ENCODE measurements around the gene RPS24.
"Not testable (repeated sequence)": the region's sequence is repeated elsewhere in the genome, so short reads cannot be mapped to it uniquely, and the experiment has no call there.

The RPS24 gene

DNA sequence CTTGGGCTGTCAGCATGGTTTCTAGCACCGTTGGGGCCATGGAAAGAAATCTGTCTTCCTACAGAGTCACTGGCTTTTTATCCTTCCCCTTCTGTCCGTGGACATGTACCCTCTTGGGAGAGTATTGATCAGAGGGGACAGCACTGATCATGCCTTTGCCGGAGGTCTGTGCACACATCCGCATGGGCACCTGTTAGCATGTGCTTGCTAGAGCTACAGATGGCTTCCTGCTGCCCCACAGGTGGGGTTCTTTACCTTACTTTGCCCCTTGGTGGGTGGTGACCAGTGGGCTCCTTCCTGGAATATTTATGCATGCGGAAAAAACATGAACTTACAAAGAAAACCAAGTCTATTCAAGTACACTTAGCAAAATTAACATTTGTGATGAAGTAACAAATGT is 24.9 kb downstream of the RPS24 start:
- no peak for DNase-seq

DNA sequence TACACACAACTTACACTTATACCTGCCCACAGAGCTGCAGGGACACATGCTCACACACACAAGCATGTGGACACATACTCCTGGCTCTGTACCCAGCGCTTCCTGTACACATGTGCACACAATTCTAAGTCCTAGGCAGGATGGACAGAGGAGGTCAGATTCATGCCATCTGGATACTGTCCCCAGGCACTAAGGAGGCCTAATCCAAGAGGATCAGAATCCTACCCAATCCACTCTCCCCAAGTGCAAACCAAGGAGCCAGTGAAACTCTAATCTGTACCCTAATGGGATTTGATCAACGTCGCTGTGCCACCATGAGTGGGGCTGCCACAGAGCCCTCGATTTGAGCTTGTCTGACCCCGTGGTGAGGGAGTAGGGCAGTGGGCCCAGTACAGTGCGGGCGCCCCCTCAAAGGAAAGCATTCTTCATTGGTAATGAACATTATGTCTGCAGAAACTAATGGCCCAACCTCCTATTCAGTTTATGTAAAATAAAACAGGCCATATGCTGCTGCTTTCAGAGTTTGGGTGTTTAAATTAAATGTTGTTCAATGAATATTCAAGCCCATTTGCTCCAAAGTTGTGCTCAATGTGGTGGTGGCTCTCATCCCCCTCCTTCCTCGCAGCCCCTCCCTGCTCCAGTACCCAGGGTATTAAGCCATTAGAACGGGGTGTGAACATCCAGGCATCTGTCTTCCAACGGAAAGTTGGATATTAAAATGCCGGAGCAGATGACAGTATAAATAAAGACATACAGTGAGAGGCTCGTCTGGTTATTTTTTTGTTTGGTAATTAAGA is 26.4 kb downstream of the RPS24 start:
- no peak for DNase-seq

DNA sequence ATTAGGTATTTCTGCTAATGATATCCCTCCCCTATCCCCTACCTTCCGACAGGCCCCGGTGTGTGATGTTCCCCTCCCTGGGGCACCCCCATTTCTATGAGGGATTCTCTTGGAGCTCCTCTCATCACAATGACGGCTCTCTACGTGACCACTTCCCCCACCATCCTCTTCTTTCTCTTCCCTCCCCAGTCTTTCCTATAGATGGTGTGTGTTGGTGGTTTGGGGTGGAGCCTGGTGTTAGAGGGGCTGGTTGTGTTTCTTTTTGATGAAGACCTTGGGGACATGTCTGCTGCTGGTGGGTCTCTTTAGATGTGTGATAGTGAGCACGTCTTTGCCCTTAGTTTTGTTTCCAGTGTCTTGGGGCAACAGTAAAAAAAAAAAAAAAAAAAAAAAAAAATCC is 28.6 kb downstream of the RPS24 start:
- DNase-seq = no peak

DNA sequence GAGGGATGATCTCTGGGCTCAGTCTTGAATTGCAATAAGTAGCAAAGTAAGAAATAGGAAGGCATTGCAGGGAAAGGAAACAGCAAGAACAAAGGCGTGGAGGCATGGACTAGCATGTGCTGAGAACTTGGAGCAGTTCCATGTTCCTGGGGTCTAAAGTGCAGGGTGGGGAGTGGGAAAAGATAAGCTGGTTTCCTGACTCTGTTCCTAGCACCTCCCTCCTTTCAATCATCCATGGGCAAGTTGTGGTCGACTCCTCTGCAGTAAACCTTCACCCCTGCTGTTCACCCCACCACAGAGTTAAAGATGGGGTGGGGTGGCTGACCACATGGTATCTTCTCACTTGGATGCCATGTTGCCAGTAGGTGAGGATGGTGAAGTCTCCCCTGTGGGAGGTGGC is 29.6 kb downstream of the RPS24 start:
- no peak for DNase-seq

DNA sequence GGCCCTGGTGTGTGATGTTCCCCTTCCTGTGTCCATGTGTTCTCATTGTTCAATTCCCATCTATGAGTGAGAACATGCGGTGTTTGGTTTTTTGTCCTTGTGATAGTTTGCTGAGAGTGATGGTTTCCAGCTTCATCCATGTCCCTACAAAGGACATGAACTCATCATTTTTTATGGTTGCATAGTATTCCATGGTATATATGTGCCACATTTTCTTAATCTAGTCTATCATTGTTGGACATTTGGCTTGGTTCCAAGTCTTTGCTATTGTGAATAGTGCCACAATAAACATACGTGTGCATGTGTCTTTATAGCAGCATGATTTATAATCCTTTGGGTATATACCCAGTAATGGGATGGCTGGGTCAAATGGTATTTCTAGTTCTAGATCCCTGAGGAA is 31.3 kb downstream of the RPS24 start:
- DNase-seq = not testable (repeated sequence)

DNA sequence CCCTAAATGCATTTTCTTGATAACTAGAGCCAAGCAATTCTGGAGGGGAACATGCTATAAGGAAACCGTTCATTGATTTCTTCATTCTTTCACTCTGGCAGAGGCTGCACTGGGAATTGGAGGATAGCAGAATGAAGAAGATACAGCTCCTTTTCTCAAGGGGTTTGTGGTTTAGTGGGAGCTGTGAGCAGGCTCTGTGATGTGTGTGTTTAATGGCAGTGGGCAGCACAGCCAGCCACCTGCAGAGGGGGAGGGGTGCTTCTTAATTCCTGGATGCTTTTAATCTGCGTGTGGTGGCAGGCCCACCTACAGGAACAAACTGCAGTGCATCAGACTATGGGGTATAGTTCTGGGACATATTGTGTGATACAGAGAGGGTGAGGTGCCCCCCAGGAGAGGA is 31.9 kb downstream of the RPS24 start:
- no peak for DNase-seq

DNA sequence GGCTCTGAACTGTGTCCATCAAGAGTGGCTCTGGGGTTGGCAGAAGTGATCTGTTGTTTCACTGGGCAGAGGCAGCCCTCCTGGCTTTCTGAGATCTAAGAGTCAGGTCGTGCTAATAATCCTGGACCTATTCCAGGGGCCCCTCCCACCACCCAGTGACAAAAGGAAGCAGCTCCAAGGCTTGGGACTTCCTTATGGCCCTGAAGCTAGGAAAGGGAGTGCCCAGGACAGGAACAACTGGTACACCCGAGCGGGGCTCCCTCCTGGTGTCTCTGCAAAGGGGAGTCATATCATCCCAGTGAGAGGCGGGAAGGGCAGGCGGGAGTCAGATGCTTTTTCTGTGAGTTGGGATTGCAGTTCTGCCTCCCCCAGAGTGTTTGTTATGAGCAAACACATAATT is 32.3 kb downstream of the RPS24 start:
- DNase-seq = no peak

DNA sequence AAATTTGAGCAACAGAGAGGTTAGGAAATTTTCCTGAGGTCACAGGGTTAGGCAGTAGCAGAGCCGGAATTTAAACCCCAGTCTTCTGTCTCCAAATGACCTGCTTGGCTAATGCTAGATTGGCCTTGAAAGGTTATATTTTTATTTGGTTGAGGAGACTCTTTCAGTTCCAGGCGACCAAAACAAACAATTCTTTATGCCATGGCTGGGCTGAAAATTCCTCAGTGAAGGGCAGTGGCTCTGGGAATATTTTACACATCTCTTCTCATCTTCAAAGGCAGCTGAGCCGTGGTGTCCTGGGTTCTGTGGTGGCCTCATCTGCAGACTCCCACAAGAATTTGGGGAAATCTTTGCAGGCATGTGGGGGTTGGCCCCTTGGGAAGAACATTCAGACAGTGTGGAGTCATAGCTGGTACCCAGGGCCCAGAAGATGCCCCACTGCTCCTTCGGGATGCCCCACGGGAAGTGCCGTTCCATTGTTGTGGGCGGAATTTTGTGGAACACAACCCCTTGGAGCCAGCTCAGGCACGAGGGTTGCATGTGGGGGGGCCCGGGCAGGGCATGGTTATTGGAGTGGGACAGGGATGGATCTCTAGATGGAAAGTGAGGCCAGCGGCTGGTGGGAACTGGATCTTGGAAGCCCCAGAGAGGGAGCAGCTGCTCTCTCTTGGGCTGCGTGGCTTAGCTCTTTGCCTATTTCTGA is 33.2 kb downstream of the RPS24 start:
- no peak for DNase-seq

DNA sequence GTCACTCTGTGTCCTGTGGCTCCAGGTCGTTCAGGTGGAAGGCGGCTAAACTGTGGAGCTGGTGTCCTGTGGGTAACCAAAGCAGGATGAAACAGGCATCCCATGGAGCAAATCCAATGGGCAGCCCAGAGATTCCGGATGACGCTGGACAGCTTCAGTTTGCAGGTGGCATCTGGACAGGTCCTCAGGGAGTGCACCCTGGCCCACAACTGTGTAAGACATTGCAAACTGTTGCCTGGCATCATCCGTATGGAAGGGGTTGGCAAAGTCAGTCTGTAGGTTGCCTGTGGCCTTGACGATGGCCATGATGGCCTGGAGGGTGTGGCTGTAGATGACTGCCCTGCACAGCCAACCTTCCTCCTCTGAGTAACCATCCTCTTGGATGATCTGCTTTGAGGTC is 35.5 kb downstream of the RPS24 start:
- no peak for DNase-seq

DNA sequence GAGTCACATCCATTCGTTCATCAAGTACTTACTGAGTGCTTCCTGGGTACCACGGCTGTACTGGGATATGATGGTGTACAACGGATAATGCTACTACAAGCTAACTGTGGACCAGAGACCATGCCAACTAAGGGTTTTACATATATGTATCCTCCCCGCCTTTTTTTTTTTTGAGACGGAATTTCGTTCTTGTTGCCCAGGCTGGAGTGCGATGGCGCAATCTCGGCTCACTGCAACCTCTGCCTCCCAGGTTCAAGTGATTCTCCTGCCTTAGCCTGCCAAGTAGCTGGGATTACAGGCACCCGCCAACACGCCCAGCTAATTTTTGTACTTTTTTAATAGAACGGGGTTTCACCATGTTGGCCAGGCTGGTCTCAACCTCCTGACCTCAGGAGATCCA is 36.4 kb downstream of the RPS24 start:
- not testable (repeated sequence) for DNase-seq

DNA sequence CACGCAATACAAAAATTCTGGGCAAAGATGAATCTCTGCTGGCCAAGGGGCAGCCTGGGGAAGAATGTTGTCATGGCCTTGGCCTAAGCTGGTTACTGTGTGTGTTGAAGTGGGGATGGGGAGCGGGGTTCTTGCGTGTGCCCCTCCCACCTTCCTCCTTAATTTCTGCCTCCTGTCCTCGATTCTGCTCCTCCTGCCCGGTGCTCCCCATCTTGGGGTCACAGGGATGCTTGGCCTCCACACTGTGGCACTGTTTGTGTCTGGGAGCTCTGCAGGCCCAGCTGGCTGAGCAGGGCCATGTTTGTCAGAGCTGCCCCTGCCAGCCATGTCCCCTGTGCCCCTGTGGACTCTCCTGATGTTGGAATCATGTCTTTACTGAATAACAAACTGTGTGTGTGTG is 37.1 kb downstream of the RPS24 start:
- DNase-seq = no peak

DNA sequence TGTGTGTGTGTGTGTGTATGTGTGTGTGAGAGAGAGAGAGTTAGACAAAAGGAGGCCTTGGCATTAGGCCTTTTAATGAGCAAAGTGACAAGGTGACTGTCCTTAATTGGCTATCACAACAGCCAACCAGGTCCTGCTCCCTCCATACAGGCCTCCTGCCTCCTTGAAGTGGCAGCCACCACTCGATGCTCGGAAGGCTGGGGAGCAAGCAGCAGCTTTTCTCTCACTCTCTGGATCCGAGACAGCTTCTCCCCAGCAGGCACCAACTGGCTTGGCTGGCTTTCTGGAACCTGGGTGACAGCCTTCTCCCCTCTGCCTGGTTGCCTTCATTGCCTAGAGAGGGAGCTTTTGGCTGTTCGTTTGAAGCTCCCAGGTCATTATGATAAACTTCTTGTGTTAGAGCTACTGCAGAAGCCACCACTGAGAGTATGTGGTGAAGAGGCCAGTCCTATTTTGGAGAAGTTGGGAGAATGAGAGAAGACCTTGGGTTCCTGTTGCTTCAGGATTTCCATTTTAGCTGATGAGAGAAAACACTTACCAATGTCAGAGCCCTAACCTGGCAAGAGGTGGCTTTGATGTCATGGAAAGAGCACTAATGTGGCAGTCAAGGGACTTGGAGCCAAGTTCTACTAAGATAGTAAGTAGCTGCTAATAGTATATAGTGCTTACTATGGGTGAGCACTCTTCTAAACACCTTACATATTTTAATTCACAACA is 37.6 kb downstream of the RPS24 start:
- no peak for DNase-seq

DNA sequence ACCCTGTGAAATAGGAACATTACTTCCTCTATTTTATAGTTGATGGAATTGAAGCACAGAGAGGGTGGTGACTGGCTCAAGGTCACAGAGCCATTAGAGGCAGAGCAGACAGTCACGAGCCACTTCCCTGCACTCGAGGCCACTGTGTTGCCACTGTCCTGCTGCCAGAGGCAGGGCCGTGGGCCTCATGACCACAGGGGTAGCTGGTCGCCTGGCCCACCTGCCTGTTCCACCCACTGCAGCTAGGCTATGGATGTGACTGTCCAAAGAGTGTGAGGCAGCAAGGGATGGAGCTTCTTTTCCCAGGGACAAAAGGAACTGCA is 38.2 kb downstream of the RPS24 start:
- DNase-seq = no peak

DNA sequence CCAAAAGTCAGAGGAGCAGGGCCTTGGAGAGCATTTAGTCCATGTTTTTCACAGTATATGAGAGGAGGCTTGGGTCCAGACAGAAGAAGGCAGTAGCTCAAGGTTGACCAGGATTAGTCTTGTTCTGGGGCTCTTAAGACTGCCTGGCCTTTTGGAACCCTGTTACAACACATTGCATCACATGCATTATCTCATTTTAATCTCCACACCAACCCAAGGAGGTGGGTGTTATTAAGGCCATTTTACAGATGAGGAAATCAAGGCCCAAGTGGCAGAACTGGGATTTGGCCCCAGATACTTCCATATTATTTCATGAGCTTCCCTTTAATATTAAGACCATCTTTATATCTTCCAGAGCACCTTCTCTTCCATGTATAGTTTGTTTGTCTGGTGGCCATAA is 38.8 kb downstream of the RPS24 start:
- no peak for DNase-seq

DNA sequence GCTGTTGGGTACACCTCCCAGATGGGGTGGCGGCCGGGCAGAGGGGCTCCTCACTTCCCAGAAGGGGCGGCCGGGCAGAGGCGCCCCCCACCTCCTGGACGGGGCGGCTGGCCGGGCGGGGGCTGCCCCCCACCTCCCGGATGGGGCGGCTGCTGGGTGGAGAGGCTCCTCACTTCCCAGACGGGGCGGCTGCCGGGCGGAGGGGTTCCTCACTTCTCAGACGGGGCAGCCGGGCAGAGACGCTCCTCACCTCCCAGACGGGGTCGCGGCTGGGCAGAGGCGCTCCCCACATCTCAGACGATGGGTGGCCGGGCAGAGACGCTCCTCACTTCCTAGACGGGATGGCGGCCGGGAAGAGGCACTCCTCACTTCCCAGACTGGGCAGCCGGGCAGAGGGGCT is 42.1 kb downstream of the RPS24 start:
- DNase-seq = not testable (repeated sequence)

DNA sequence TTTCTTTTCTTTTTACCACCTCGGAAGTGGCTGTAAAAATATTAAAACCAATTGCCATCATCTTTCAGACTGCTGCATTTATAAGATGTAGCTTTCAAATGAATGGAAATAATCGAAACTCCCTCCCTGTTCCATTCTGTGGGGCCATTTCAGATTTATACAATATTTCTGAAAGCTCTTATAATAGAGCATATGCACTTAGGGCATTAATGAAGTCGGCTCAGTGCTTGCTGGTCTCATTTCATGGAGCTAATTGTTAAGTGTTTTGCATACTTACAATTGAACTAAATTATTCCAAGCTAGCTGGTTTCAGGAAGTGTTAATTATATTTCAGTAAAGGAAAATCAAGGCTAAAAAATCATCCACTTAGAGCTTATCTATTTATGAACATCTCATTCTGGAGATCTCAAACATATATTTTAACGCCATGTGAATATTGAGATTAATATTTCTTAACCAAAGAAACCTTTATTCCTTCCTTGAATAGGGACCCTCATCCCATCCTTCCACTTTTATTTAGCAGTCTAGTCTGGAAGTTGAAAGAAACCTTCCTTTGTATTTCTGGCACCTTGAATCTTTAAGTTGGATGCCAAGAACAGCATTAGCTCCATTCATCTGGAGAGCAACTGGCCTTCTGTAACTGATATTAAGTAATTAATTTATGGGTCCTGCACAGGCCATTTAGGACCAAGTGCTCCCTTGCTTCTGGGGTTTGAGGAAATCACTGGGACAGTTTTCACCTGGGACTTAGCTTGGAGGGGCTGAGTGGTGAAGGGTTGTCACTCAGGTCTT is 45.1 kb downstream of the RPS24 start:
- no peak for DNase-seq

DNA sequence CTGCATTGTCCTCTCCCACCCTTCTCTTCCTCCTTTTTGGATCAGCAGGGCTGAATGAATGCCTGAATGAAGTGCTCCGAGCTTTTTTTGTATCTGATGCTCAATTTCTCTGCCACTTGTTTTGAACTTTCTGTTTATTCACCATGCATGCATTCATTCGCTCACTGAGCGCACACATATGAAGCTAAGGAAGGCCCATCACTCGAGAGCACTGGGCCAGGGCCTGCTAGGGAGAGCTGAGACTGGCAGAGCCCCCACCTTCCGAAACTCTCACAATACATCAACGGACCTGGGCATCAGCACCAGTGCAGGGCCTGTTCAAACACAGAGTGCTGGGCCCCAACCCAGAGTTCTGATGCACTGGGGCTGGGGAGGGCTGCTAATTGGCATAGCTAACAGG is 45.7 kb downstream of the RPS24 start:
- DNase-seq = no peak

DNA sequence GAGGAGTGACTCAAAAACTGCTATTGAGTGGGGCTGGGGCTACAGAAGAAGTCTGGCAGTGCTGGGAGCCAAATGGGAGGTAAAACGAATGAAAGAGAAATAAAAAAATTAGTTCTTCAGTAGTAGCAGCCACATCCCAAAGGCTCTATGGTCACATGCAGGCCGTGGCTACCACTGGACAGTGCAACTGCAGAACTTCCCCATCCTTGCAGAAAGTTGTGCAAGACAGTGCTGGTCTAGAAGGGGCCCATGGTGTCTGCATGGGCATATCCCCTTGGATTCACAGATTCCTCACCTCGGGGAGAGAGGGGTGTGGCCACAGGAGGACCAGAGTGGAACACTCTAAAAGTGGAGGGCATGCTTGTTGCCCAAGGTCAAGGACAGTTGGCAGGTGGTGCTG is 47.6 kb downstream of the RPS24 start:
- no peak for DNase-seq

DNA sequence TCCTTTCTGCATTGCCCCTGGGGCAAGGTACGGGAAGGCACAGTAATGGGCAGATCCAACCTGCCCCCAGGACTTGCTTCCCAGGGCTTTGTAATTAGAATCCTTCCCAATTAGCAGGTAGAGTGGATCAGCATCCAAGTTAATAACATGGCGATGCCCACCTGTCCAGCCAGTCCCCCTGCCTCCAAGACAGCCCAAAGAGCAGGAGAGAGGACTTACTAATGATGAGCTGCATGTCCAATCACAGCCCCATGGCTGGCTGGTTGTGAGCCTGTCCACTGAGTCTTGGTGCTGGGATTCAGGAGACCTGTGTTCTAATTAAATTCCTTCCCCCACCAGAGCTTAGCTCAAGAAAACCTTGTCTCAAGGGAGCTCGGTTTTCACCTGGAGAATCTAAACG is 49.0 kb downstream of the RPS24 start:
- DNase-seq = no peak

Measured in T1000 (cell line).